D721Med (cell line): ENCODE results near the gene GSPT1.

Source experiments
- DNase-seq: peaks from one replicate; pipeline ENCODE4 v3.0.0; 2011; ENCODE audit warnings: low spot score; ENCODE audit not compliant: insufficient read length
- FAIRE-seq: peaks from 2 replicates; lab custom pipeline; 2011; peaks lifted over from hg19 to GRCh38; lab: Jason Lieb, UNC
- CTCF ChIP-seq: IDR thresholded peaks from 2 replicates; pipeline ENCODE4 v1.5.1; 2012; ENCODE audit warnings: mild to moderate bottlenecking, control low read depth; ENCODE audit not compliant: insufficient read depth; ENCODE audit errors: missing control alignments

GSPT1 gene

DNA sequence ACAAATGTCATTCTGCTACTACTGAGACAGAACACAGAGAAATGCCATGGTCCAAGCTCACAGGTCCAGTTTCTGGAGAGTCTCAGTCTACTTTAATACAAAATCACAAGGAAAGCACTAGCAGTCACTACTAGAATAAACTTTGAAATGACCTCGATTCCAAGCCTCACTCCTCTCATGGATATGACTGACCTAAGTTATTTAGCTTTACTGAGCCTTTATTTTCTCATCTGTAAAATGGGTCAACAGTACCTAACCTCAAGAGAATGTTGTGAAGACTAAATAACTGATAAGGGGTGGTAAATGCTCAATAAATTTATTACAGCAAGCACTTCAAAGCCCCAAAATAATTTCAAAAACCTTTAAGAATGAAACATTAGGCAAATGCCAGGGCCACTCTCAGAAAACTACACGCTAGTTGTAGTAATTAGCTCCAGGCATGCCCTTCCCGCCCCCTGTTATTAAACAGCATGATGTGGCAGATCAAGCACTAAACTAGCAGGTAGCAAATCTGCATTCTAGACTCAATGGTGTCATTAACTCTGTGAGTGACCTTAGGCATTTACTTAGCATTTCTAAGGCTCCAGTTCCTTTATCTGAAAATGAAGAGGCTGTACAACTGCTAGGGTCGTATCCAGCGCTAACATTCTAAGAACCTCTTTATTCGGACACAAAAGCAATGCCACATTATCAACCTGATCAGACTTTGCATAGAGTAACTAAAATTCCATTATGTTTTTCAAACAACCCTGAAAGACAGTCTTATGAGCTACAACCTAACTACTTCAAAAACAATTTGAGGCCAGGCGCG, 8.4 kb downstream of the GSPT1 start:
- DNase-seq = no peak
- TF ChIP-seq CTCF = no peak
- FAIRE-seq = no peak

GRCh38 chr16:11903906-11904305, 11.8 kb downstream of the GSPT1 start:
- FAIRE-seq (no peak), DNase-seq (no peak)
- no peak for TF ChIP-seq CTCF

DNA sequence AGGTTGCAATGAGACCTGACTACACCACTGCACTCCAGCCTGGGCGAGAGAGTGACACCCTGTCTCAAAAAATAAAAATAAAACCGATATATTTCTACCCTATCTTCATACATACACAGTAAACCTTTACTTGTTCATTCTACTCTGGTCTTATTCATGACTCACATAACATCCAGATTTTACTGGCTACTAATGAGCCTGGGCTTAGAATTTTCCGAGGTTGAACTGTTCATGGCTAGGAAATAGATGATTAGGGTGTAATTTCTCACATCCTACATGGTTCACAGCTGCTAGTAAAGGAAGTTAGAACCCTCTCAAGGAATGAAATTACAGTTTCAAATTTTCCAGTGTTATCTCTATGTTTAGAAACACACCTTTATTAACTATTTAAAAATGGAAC, 14.7 kb downstream of the GSPT1 start:
- DNase-seq (no peak), FAIRE-seq (no peak)
- no peak for TF ChIP-seq CTCF

DNA sequence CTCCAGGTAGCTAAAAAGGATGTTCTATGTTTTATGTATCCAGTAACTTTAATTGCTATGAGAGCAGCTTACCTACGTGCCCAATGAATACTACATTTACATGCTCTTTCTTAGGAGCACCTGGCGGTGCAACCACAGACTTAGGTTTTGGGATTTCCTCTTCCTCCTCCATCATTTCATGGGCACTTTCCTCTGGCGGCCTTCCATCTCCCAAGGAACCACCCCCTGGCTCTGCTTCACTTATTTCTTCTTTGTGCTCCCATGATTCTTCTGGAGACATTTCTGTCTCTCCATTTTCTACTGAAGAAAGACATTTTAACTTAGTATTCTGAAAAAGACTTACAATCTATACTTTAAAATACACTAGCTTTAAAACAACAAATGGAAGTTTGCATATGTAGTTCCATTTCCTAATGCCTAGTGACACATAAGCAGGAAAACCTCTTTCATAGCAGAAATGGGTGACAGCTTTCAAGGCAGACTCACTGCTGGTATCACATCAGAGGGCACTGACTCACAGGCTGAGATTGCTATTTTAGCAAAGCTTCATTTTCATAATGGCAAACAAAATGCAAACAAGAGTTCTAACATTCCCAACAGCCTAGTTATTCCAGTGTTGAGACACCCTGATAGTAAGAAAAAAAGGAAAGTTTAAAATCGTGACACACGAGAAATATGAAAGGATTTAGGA, 19.1 kb downstream of the GSPT1 start:
- FAIRE-seq = no peak
- no peak for DNase-seq
- no peak for TF ChIP-seq CTCF

GRCh38 chr16:11893571-11893970, 22.2 kb downstream of the GSPT1 start:
- FAIRE-seq (no peak), DNase-seq (no peak)
- TF ChIP-seq CTCF = no peak

DNA sequence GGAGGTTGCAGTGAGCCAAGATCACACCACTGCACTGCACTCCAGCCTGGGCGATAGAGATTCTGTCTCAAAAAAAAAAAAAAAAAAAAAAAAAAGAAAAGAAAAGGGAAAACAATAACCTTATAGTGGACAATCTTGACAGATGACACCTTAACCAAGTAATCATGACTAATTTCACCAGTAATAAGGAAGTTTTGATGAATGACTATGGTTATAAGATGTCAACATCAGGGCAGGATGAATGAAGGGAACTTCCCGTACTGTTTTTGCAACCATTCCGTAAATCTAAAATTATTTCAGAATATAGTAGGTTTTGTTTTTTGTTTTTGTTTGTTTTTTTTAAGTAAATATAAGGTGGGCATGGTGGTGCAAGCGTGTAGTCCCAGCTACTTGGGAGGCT, 23.0 kb downstream of the GSPT1 start:
- no peak for DNase-seq
- TF ChIP-seq CTCF = no peak
- no peak for FAIRE-seq
